Ecto neural progenitor cell (in vitro differentiated cells): ENCODE results near the gene INTS11.

Experiments
- DNase-seq: peaks from one replicate; pipeline ENCODE4 v3.0.0-alpha.2; 2018; ENCODE audit warnings: low spot score

The INTS11 gene

DNA sequence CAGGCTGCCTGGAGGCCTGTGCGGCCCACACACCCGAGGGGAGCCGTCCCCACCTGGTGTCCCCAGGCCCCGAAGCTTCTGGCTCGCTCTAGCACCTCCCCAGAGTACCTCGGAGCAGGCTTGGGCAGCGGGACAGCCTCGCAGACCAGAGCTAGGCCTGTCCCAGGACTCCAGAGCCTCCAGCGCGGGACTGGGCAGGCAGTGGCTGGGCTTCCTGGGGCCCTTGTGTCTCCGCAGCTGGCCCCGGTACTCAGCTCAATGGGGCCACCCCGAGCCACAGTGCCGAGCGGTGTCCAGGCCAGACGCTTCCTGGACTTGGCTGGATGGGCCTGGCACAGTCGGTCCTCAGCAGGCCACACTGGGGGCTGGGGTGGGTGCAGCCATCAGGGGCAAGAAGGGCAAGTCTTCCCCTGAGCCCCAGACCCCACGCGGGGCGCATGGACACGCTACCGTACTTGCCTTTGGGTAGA is 39.3 kb downstream of the INTS11 start:
- peak; percentile 57 for DNase-seq

GRCh38 chr1:1284221-1285101 is 40.0 kb downstream of the INTS11 start:
- DNase-seq, result no peak

DNA sequence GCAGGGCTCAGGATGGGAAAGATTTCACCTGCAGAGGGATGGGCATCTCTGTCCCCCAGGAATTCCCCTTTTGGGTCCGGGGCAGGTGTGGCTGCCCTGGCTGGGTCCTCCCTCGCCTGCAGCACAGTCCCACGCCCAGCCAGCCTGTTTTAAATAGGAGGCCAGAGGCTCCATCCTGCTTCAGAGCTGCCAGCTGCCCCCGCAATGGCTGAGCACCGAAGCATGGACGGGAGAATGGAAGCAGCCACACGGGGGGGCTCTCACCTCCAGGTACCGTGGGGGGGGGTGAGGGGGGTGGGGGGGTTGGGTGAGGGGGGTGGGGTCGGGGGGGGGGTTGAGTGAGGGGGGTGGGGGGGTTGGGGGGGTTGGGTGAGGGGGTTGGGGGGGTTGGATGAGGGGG is 40.6 kb downstream of the INTS11 start:
- DNase-seq, result peak; percentile 57

DNA sequence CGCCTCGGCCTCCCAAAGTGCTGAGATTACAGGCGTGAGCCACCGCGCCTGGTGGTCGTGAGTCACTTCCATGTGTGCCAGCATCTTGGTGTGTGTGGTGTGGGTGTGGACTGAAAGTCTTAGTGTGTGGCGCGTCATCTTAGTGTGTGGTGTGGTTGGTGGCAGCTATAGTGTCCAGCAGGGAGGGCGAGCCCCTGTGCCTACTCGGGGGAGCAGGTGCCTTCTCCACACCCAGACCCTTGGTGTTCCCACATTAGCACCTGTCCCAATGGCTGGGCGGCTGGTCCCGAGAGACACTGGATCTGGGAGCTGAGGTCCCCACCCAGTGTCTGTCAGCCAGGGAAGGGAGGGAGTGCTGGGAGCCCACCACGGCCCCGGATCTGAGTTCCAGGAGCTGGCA is 41.5 kb downstream of the INTS11 start:
- DNase-seq, result no peak

DNA sequence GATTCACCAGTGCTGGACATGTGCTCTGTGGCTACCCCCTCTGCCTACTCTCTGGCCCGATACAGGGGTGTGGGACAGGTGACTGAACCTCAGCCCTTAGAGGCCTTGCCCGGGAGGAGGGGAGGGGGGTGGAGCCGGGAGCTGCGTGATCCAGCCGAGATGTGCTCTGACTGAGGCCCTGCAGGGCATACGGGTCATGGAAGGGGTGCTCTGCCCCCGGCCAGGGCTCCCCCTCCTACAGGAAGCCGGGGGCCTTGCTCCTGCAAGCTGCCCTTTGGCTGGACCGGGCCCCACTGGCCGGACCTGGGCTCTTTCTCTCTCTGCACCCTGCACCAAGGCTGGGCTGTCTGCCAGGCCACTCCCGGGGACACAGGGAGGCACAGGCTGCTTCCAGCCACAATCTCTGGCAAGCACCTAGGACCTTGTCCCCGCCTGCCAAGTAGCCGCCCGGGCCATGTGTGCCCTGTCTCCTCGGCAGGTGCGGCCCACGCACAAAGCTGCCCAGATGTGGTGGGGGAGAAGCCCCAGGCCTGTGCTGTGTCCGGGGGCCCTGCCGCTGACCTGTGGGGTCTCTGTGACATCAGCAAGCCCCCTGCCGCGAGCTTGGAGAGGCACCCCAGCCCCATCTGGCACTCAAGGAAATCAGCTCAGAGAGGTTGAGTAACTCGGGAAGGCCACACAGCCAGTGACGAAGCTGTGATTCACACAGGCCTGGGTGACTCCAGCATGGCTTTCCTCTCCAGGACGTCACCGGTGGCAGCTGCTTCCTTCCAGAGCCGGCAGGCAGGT is 42.7 kb downstream of the INTS11 start:
- DNase-seq, result no peak

- no peak for DNase-seq
Measured at GRCh38 chr1:1280782-1281481, 43.5 kb downstream of the INTS11 start.

- no peak for DNase-seq
Measured at GRCh38 chr1:1279028-1279427, 45.4 kb downstream of the INTS11 start.

- DNase-seq, result no peak
Measured at GRCh38 chr1:1278620-1279019, 45.8 kb downstream of the INTS11 start.

GRCh38 chr1:1275836-1276235 is 48.6 kb downstream of the INTS11 start:
- no peak for DNase-seq

GRCh38 chr1:1274931-1275431 is 49.5 kb downstream of the INTS11 start:
- no peak for DNase-seq

- no peak for DNase-seq
Measured at GRCh38 chr1:1274299-1274930, 50.0 kb downstream of the INTS11 start.

- peak; percentile 97 for DNase-seq
Measured at GRCh38 chr1:1273512-1274298, 50.8 kb downstream of the INTS11 start, which contains the start of gene UBE2J2. UBE2J2 (minus strand) TSS chr1:1273854; CDS start chr1:1267992, 5,862 bp downstream.

DNA sequence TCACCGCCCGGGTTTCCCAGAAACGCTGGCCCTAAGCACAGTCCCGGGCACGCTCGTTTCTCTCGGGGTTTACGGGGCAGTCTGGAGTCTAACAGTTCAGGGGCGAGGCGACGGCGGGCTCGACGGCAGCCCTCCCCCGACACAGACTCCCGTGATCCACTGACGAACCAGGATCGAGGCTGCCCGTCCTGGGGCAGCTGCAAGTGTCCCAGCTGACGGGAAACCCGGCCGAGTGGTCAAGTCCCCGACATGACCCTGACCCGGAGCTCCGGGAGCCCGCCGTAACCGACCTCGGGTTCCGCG is 51.3 kb downstream of the INTS11 start:
- DNase-seq, result no peak

- no peak for DNase-seq
Measured at GRCh38 chr1:1272341-1273208, 51.9 kb downstream of the INTS11 start.

DNA sequence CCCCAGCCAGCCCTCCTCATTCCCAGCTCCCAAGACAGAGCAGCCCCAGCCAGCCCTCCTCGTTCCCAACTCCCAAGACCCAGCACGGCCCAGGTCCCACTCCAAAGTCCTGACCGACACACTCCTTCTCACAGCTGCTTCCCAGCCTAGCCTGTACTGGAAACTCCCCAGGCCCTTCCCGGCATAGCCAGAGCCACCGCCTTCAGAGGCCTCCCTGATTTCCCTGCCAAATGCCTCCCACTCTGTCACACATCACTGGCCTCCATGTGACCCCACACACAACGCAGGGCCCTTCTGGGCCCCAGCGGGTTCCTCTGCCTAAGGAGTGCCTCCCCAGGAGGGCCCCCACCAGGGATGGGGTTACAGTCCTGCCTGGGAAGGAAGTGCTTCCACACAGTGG is 53.6 kb downstream of the INTS11 start:
- DNase-seq, result no peak

DNA sequence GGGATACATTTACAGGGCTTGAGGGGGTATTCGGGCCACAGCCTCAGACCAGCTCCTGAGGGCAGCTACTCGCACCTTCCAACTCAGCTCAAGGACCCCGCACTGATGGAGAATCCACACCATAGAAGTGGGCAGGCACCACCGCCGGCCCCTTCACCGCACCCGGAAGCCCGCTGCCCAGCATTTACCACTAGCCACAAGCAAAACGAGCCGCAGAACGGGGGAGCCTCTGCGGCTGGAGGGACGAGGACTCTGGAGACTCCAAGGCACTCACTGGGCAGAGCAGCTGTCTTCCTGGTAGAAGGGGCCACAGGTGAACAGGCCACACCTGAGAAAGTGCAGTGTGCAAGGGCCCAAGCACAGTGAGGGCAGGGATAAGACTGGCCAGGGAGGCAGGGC is 56.2 kb downstream of the INTS11 start:
- DNase-seq, result no peak

DNA sequence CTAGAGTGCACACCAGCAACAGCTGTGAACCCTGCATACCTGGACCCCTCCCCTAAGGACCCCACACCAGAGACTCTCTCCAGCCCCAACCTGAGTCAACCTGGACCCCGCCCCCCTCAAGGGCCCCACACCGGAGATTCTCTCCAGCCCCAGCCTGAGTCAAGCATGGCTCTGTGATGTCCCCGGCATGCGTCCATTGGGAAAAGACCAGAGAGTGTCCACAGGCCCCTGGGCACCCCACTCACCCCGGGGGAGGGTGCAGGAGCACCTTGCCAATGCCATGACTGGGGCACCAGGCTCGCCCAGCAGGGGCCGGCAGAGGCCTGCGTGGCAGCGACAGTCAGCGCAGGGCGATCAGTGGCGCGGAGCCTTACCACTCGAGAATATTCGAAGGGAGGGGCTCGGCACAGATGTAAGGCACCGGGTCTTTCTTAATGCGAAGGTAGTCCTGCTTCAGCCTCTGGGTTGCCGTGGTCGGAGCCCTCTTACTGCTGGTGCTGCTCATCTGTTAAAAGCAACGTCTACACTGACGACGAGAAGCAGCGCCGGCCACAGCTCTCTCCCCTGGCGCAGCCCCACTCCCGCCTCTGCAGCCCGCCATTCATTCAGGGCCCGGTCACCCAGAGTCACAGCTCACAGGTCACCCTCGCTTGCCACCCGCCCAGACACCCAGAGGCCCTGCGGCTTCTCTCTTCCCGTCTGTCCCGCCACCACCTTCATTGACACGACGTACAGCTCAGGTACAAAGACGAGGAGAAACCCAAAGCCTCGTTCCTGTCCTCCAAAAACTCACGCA is 56.8 kb downstream of the INTS11 start:
- no peak for DNase-seq

GRCh38 chr1:1264868-1265272 is 59.6 kb downstream of the INTS11 start:
- no peak for DNase-seq

GRCh38 chr1:1264026-1264425 is 60.4 kb downstream of the INTS11 start:
- no peak for DNase-seq
